Fibroblast of villous mesenchyme (primary cell): ENCODE measurements around the gene PLA2G15. TPM values are rescaled to one million over a fixed set of nuclear protein-coding genes. Genes with fewer than 3 reads are reported as not detected.

ENCODE experiments used
- DNase-seq: peaks from one replicate; pipeline ENCODE4 v3.0.0-alpha.2; 2010; ENCODE audit warnings: low read depth
- H3K4me3 ChIP-seq: 2 replicates; pipeline ENCODE4 v1.5.1; 2011; ENCODE audit warnings: low read depth, mild to moderate bottlenecking, low read length
- total RNA-seq: library from RNA; depleted of rRNA; stranded (reverse); fragments of >200 nt; gene quantifications from 2 replicates; pipeline ENCODE4 v1.2.3, GENCODE V29; 2012
- TF ChIP-seq, protein P1 (sequence below): IDR thresholded peaks from 2 replicates; pipeline ENCODE4 v1.5.1; 2012; ENCODE audit warnings: low read depth, mild to moderate bottlenecking, low read length; ENCODE audit not compliant: insufficient read depth

Gene PLA2G15
- total RNA-seq, 1 donor, result 19.9 TPM

DNA sequence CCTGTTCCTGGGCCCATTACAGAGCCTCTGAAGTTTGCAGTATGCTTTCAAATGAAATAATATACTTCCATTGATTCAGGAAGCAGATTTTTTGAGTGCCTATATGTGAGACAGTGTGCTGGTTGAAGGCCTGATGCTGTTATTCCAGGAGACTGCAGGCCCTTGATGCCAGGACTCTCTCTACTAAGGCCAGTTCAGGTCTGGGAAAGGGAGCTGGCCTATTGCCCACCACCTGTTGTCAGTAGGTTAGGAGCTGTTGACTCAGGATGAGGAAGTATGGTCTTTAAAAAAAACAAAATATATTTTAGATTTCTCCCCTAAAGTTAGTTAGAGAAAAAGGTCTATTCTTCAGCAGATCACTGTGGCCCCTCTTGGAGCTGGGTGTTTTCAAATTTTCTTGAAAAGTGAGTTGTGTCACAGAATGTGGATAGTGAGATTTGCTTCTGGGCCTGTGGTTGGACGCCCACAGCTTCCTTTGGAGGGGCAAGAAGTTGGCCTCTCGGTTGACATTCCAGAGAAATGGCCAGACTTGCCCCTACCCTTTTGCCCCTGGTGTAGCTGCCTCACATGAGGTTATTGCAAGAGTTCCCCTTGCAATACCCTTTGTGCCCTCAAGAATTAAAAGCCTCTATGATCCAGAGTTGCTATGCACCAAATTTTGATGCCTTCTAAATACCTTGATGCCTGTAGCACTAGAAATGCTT is 17.2 kb upstream of the PLA2G15 start:
- DNase-seq, result no peak
- H3K4me3 ChIP-seq, result no peak overlapping the region
- TF ChIP-seq, protein P1, sequence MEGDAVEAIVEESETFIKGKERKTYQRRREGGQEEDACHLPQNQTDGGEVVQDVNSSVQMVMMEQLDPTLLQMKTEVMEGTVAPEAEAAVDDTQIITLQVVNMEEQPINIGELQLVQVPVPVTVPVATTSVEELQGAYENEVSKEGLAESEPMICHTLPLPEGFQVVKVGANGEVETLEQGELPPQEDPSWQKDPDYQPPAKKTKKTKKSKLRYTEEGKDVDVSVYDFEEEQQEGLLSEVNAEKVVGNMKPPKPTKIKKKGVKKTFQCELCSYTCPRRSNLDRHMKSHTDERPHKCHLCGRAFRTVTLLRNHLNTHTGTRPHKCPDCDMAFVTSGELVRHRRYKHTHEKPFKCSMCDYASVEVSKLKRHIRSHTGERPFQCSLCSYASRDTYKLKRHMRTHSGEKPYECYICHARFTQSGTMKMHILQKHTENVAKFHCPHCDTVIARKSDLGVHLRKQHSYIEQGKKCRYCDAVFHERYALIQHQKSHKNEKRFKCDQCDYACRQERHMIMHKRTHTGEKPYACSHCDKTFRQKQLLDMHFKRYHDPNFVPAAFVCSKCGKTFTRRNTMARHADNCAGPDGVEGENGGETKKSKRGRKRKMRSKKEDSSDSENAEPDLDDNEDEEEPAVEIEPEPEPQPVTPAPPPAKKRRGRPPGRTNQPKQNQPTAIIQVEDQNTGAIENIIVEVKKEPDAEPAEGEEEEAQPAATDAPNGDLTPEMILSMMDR, result no peak

DNA sequence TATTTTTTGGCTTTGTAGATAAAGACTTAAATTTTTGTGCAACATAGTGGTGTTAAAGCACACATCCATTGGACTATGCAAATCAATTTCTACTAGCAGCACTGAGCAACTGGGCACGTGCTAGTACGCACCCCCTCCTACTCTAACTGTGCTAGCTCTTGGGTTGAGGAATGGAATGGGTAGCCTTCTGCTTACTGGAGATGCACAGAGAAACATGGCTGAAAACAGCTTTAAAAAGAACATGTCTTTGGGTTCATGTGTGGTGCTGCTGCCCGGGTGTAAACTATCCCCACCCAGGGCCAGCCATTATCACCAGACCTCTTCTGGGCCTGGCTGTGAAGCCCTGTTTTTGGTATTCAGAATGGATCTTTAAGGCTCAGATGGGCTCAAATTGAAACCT is 16.5 kb upstream of the PLA2G15 start:
- TF ChIP-seq, protein P1, result no peak
- no peak for DNase-seq
- no peak overlapping the region for H3K4me3 ChIP-seq

DNA sequence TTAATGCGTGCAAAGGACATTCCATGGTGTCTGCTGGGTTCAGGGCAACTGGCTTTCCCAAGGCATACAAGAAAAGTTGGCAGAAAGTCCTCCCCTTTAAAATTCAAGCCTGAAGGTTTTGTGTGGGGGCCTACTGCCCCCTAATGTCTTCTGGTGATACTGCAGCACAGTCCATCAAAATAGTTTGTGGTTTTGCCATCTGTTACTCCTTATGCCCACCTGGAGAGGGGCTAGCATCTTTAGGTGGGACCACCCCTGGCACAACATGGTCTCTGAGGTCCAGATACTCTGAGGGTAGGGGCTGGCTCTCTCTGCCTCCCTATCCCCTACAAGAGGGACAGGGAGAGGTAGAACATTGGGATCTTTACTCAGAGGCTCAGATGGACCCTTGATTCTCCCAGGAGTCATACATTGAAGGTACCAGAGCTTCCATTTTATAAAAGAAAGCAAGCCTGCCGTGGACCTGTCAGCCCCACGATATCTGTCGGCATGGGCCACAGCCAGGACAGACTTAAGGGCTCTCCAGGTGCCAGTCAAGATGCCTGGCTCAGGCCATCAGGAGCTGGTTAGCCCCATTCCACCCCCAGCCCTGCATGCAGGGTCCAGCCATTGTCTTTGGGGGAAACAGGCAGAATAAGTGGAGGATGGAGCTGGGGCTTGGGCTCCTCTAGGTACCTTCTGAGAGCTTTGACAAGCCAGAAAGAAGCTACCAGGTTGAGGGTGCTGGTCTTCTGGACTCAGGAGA is 15.6 kb upstream of the PLA2G15 start:
- TF ChIP-seq, protein P1, result peak; percentile 97
- DNase-seq, result peak; percentile 71
- H3K4me3 ChIP-seq, result no peak overlapping the region

DNA sequence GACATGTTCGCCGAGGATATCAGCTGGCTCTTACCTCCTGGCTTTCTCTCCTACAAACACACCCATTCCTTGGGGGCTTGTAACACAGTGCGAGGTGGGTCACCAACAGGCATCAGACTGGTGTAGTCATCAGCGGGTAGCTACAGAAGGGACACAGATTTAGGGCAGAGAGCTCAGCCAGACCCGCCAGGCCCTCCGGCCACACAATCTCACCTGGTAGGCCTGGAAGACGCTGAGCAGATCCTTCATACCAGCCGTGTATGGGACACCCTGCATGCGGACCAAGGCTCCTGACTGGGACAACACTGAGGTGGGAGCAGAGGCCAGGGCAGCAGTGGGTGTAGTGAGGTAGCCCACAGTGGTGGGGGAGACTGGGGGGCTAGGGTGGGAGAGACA is 15.0 kb upstream of the PLA2G15 start:
- TF ChIP-seq, protein P1, result no peak
- no peak for DNase-seq
- H3K4me3 ChIP-seq, result no peak overlapping the region

DNA sequence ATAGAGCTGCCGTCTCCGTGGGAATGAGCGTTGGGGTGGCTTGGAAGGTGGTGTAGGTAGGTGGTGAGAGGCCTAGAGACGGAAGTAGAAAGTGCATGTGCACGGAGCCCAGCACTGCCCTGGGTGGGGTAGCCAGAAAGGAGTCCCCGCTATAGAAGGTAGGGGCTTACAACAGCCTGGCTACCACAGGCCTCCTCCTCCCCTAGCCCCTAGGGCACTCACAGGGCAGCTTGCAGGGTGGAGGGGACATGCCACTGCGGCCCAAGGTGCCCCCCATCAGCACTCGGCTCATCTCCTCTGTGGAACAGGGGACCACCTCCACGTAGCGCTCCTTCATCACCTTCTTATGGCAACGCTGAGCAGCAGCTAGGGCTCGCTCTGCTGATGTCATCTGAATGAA is 14.2 kb upstream of the PLA2G15 start:
- TF ChIP-seq, protein P1, result no peak
- H3K4me3 ChIP-seq, result no peak overlapping the region
- DNase-seq, result no peak

DNA sequence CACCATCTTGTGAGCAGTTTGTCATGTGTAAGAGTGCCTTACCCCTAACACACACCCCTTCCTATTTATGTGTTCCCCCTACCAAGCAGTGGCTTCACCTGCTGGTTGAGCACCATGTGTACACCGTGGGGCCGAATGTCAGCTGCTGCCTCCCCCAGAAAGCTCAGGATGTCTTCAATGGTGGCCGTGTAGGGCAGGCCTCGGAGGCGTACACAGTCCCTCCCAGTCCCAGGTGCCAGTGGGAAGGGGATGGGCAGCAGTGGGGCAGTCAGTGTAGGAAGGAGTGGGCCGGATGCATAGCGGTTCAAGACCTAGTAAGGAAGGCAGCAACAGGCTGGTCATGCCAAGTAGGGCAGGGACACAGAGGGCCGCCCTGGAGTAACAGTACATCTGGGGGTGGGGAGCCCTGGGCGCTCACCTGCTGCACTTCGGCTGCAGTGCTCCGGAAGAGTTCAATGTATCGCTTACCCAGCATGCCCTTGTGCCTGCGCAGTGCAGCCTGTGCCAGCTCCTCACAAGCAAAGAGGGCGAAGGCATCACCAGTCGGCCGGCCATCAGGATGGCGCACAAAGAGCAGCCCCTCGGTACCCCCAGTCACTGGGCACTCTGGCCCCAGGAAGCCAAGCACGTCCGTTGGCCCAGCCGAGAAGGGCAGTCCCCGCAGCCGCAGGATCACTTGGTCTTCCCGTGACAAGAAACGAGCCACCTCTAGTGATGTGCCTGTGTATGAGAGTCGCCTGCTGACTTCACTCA is 13.6 kb upstream of the PLA2G15 start:
- no peak for DNase-seq
- TF ChIP-seq, protein P1, result no peak
- H3K4me3 ChIP-seq, result no peak overlapping the region
